GM12891 (cell line): ENCODE results near the gene P2RY14.

ENCODE experiments used
- DNase-seq: peaks from one replicate; pipeline ENCODE4 v3.0.0; 2011; ENCODE audit warnings: low spot score; ENCODE audit not compliant: insufficient read length
- FAIRE-seq: peaks from 2 replicates; lab custom pipeline; 2011; peaks lifted over from hg19 to GRCh38; lab: Jason Lieb, UNC
- PAX5 ChIP-seq: IDR thresholded peaks from 2 replicates; pipeline ENCODE4 v1.6.1; 2011; ENCODE audit warnings: low read length, moderate library complexity, mild to moderate bottlenecking; ENCODE audit not compliant: insufficient read depth, severe bottlenecking
- POLR2A ChIP-seq: IDR thresholded peaks from 2 replicates; pipeline ENCODE4 v1.6.1; 2011; ENCODE audit warnings: low read depth, low read length, control low read depth
- POLR2AphosphoS5 ChIP-seq: IDR thresholded peaks from 2 replicates; pipeline ENCODE4 v1.6.1; 2011; ENCODE audit warnings: low read depth, low read length, control low read depth
- POU2F2 ChIP-seq: IDR thresholded peaks from 2 replicates; pipeline ENCODE4 v1.6.1; 2011; ENCODE audit warnings: low read depth, mild to moderate bottlenecking, control low read depth, low read length, moderate library complexity
- SPI1 ChIP-seq: IDR thresholded peaks from 2 replicates; pipeline ENCODE4 v1.6.1; 2011; ENCODE audit warnings: low read depth, low read length, control low read depth
- TAF1 ChIP-seq: IDR thresholded peaks from 2 replicates; pipeline ENCODE4 v1.6.1; 2011; ENCODE audit warnings: low read depth, low read length, control low read depth

Gene P2RY14

DNA sequence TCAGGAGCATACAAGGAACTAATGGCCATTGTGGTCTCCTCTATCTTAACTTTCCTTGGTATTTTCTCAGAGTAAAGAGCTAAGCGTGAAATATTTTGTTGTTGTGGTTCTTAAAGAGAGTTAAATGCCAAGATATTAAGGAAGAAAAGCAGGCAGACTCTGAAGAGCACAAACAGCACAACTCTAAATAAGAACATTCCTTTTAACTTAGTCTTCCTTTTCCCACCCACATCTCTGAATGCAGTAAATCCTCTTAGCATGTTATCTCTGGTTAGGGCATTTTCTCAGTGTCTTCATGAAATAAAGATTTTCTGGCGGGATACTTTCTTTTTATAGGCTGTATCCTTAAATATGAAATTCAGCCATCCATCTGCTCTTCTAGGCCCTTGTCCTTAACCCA lies 36.8 kb upstream of the P2RY14 start:
- TF ChIP-seq POLR2AphosphoS5 (no peak), PAX5 (no peak), SPI1 (no peak), POU2F2 (no peak), TAF1 (no peak), POLR2A (no peak)
- DNase-seq, result no peak
- FAIRE-seq, result no peak

DNA sequence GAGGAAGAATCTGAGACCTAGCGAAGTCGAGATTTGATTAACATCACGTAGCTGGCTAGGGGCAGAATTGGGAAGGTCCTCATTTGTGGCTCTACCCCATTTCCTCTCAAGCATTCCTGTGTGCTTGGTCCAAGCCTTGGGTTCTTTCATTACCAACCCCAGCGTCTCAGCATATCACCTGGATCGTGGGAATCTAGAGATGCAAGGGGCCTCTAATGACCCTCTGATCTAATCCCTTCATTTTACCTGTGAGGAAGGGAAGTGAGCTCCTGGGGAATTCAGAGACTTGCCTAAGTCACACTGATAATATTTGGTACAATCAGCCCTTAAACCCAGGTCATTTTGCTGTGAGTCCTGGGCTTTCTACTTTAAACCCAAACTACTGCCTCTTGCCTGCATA lies 36.3 kb upstream of the P2RY14 start:
- DNase-seq, result no peak
- TF ChIP-seq PAX5, result no peak
- no peak for TF ChIP-seq TAF1
- TF ChIP-seq SPI1, result no peak
- TF ChIP-seq POLR2AphosphoS5, result no peak
- TF ChIP-seq POU2F2, result no peak
- no peak for TF ChIP-seq POLR2A
- FAIRE-seq, result no peak

DNA sequence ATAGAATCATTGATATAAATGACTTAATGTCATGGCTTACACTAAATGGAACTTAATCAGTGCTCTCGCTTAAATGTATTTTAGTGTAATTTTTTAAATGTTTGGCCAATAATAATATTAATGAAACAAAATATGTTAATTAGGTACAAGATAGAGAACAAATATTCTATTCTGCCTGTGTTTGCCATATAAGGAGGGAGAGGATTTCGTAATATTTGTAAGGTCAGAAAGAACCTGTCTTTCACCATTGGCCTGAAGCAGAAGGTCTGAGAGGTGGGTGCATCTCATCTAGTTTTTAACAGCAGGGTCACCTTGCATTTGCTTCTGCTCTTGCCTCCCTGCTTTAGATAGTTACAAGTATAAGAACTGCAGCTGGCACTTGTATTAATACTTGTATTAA lies 35.8 kb upstream of the P2RY14 start:
- FAIRE-seq (no peak), DNase-seq (no peak)
- no peak for TF ChIP-seq POLR2A
- TF ChIP-seq POLR2AphosphoS5, result no peak
- no peak for TF ChIP-seq PAX5
- TF ChIP-seq TAF1, result no peak
- TF ChIP-seq POU2F2, result no peak
- no peak for TF ChIP-seq SPI1

DNA sequence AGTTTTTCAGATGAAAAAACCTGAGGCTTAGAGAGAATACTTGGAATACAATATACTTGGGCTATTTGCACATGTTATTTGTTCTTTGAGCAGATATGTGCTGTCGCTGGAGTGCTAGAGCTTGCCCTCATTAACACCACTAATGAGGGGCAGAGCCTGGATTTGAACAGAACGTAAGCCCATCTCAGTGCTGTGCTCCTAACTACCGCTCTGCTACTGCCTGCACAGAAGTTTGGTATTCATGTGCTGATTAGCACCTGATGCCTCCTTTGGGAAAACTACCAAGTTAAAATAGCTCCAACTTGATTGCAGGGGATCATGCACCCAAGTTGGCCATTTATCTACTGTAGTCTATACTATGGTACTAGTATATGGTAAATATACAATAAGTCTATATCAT lies 34.6 kb upstream of the P2RY14 start:
- no peak for TF ChIP-seq POLR2A
- no peak for TF ChIP-seq POU2F2
- no peak for TF ChIP-seq PAX5
- no peak for TF ChIP-seq POLR2AphosphoS5
- FAIRE-seq (no peak), DNase-seq (no peak)

DNA sequence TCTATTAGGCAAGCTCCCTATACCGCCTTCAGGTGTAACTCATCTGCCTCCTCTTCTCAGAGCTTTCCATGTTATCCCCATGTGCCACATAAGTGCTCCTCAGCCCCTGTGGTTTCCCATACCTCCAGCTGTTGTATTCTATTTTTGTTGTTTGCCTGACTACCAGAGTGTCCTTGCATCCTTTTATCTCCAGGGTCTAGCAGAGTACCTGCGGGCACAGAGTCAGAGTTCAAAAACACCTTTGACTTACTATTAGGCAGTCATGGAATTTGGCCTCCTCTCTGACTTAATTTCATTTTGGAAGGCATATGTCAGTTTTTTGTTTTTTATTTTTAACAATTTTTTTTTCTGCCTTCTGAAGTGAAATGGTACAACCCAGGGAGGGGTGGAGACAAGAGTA lies 31.2 kb upstream of the P2RY14 start:
- DNase-seq (no peak), FAIRE-seq (no peak)
- no peak for TF ChIP-seq POU2F2
- no peak for TF ChIP-seq TAF1

DNA sequence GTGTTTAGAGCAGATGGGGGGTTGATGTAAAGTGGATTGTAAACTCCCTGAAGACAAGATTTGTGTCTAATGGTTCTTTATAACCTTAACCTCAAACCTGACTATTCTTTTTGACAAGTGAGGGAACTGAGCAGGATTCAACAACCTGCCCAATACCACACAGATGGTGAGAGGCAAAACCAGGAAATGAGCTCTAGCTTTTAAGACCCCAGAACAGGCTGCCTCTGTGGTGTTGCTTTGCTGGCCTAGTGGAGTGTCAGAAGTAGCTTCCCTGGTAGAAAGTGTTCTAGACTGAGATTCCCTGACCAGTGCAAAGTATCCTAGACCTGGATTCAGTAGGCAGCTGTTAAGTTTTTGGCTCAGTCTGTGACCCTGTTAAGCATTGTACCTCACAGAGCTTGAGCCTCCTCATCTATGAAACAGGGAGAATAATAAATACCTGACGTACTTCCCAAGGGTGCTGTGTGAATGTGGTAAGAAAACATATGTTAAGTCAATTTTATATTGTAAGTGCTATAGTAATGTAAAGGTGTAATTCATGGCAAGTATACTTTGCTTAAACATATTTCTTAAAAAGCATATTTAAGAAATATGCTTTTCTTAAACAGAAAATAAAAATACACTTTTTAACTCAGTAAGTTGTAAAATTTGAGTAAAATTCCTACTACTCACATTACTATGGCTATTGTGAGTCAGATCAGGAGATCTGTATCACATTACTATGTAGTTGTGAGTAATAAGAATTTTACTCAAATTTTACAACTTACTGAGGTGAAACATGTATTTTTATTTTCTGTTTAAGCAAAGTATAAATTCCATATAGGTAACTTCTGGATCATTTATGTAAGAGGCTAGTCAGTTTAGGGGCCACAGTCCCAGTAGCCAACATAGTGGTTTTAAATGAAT lies 29.5 kb upstream of the P2RY14 start:
- DNase-seq (no peak), FAIRE-seq (no peak)
- TF ChIP-seq POLR2AphosphoS5, result no peak
- TF ChIP-seq SPI1, result no peak
- no peak for TF ChIP-seq POLR2A
- TF ChIP-seq TAF1, result no peak
- no peak for TF ChIP-seq POU2F2
- TF ChIP-seq PAX5, result no peak

DNA sequence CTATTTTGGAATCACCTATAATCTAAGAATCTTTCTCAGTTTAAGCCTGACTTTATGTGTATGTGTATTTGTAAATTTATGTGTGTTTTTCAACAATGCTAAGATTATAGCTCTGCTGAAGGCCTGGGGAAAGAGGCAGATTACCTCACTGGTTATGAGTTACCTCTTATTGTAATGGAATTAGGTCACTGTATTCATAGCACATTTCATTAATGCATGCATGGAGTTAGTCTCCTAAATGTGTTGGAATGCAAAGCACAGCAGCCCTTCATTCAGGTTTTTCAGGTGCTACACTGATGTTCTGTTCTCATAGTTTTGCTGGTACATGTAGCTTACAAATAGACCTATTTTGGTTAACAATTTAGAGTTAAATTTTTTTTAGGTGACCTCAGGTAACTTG lies 28.8 kb upstream of the P2RY14 start:
- no peak for TF ChIP-seq POLR2A
- no peak for TF ChIP-seq POLR2AphosphoS5
- TF ChIP-seq SPI1, result no peak
- TF ChIP-seq POU2F2, result no peak
- no peak for TF ChIP-seq PAX5
- TF ChIP-seq TAF1, result no peak
- FAIRE-seq (no peak), DNase-seq (no peak)

DNA sequence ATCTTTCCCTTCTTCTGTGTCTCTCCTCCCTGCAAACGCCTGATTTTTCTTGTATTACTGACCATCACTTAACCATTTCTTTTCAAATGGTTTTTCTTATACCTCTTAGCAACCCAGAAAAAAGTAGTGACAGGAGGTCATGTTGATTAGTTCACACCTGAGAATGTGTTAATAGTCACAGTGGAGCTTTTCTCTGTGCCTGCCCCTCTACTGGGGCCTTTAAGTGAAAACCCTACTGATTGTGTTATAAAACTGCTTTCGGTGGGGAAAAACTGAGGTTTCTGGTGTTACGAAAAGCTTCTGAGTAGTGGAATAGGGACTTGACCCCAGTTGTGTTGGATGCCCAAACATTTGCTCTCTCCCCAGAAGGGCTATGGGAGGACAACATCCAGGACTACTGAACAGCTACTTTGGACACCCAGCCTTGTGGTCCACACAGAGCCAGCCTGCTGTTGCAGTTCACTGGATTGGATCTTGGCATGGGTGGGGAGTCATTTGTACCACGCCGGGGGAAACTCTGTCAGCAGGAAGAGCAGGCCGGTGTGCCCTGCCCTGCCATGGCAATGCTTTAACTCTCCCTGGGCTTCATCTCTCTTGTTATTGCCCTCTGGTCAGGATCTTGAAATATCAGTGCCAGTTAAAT lies 27.9 kb upstream of the P2RY14 start:
- no peak for TF ChIP-seq POU2F2
- no peak for TF ChIP-seq POLR2AphosphoS5
- no peak for TF ChIP-seq SPI1
- no peak for TF ChIP-seq TAF1
- no peak for TF ChIP-seq PAX5
- no peak for TF ChIP-seq POLR2A
- FAIRE-seq (no peak), DNase-seq (no peak)

DNA sequence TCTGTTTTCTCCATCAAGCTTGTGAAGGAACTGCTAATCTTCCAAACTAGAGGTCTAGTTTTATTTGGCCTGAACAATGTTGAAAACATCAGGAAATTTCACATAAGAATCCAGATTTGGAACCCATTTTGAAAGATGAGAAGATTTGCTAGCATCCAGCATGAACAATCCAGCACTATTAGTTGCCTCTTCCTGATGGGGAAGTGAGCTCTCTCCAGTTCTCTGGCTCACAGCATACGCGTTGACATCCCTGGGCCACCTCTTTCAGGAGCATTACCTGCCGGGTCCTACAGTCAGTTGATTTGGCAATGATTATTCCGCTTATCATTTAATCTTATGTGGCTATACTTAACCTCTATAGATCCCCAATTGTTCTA lies 27.4 kb upstream of the P2RY14 start:
- DNase-seq (no peak), FAIRE-seq (no peak)
- TF ChIP-seq PAX5, result no peak
- no peak for TF ChIP-seq POLR2A
- TF ChIP-seq TAF1, result no peak
- TF ChIP-seq POLR2AphosphoS5, result no peak
- no peak for TF ChIP-seq SPI1
- no peak for TF ChIP-seq POU2F2
